ENCODE data around the gene ALKBH8. TPM values are rescaled to one million over a fixed set of nuclear protein-coding genes. Genes with fewer than 3 reads are reported as not detected.

Gene ALKBH8
- total and polyA plus RNA-seq, 4 donors: 2.5 to 10.9 (median 5.1) TPM

DNA sequence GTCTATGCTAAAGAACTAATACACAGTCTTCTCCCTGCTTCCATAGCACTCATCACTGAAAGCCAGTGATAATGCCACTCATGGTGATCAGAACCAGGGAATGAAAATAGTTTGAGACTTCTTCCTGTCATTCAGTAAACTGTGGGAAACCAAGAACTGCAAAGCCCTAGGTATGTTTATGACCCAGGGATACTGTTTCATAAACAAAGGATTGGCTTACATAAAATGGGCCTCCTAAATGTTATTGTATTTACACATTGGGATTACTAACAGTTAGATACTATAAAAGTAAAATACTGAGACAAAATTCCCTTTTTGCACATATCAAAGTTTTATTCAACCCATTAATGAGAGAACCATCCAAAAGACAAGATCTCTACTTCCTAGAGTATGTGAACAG, 86.6 kb downstream of the ALKBH8 start:
- Histone ChIP-seq H3K27ac (ENCODE audit: low read depth in 1 of 2, low read length in 1 of 2) (no peak overlapping the region), H3K36me3 (ENCODE audit: control insufficient read depth in 4 of 4, insufficient read depth in 4 of 4, low read length in 4 of 4) (no peaks in the 10 kb centered on the region), H3K9ac (ENCODE audit: insufficient read depth in 1 of 2, low read length in 2 of 2) (no peak overlapping the region), H3K27me3 (ENCODE audit: control insufficient read depth in 3 of 3, insufficient read depth in 3 of 3, low read length in 2 of 3) (no peaks in the 10 kb centered on the region), H3K4me3 (no peak overlapping the region), H3K9me3 (ENCODE audit: control insufficient read depth in 4 of 4, insufficient read depth in 3 of 4, low read length in 3 of 4) (no peaks in the 10 kb centered on the region), H3K4me1 (ENCODE audit: control insufficient read depth in 5 of 5, insufficient read depth in 5 of 5, low read length in 5 of 5) (no peaks in the 10 kb centered on the region)
- DNase-seq: no peak
- no peak for ATAC-seq (ENCODE audit: insufficient read depth, low FRiP score)
- TF ChIP-seq, protein P1, sequence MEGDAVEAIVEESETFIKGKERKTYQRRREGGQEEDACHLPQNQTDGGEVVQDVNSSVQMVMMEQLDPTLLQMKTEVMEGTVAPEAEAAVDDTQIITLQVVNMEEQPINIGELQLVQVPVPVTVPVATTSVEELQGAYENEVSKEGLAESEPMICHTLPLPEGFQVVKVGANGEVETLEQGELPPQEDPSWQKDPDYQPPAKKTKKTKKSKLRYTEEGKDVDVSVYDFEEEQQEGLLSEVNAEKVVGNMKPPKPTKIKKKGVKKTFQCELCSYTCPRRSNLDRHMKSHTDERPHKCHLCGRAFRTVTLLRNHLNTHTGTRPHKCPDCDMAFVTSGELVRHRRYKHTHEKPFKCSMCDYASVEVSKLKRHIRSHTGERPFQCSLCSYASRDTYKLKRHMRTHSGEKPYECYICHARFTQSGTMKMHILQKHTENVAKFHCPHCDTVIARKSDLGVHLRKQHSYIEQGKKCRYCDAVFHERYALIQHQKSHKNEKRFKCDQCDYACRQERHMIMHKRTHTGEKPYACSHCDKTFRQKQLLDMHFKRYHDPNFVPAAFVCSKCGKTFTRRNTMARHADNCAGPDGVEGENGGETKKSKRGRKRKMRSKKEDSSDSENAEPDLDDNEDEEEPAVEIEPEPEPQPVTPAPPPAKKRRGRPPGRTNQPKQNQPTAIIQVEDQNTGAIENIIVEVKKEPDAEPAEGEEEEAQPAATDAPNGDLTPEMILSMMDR (IDR thresholded peaks at IDR 0.05; ENCODE audit: control extremely low read depth, extremely low read depth): no peak

DNA sequence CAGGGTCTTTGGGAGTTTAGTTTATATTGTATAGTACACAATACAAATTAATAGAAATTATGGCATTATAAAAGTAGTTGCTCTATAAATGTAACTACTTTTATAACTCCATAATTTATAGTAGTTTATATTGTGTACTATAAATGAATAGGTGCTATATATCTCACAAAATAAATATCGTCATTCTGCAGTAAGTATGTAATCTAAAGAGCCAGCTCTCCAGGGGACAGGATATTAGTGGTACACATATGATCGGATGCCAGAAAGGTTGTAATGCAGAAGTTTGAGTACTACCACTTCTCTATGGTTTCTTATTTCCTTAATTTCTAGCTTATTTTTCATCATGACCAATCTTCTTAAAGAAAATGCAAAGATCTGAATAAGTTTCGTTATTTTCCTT, 87.7 kb downstream of the ALKBH8 start:
- DNase-seq (no peak), ATAC-seq (ENCODE audit: insufficient read depth, low FRiP score) (no peak)
- 79 to 82% methylated on average over 3 of the region's 3 CpGs for WGBS, 2 donors
- Histone ChIP-seq H3K36me3 (ENCODE audit: control insufficient read depth in 4 of 4, insufficient read depth in 4 of 4, low read length in 4 of 4) (no peaks in the 10 kb centered on the region), H3K4me3 (no peak overlapping the region), H3K27ac (ENCODE audit: low read depth in 1 of 2, low read length in 1 of 2) (no peak overlapping the region), H3K27me3 (ENCODE audit: control insufficient read depth in 3 of 3, insufficient read depth in 3 of 3, low read length in 2 of 3) (no peaks in the 10 kb centered on the region), H3K9me3 (ENCODE audit: control insufficient read depth in 4 of 4, insufficient read depth in 3 of 4, low read length in 3 of 4) (no peaks in the 10 kb centered on the region), H3K9ac (ENCODE audit: insufficient read depth in 1 of 2, low read length in 2 of 2) (no peak overlapping the region), H3K4me1 (ENCODE audit: control insufficient read depth in 5 of 5, insufficient read depth in 5 of 5, low read length in 5 of 5) (no peaks in the 10 kb centered on the region)
- TF ChIP-seq, protein P1 (IDR thresholded peaks at IDR 0.05; ENCODE audit: control extremely low read depth, extremely low read depth): no peak

DNA sequence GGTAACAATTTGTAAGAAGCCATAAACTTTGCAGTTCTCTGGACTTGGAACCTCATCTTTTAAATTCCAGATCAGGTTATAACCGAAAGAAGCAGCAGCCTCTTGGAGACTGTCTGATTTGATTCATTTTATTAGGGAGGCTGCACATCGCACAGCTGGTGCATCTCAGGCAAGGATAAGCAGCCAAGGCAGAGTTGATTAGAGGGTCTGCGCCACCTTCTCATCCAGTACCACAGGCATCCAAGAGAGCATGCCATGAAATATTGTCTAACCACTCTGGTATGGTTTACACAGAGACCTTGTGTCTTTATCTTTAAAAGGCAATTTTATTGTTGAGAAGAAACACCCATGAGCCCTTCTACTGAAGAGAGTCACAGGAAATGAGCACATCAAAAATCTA, 91.7 kb downstream of the ALKBH8 start:
- WGBS, 2 donors: 86 to 92% methylated on average over 3 of the region's 3 CpGs
- H3K4me1 ChIP-seq (ENCODE audit: control insufficient read depth in 5 of 5, insufficient read depth in 5 of 5, low read length in 5 of 5): no peaks in the 10 kb centered on the region
- DNase-seq (no peak), ATAC-seq (ENCODE audit: insufficient read depth, low FRiP score) (no peak)
- no peaks in the 10 kb centered on the region for H3K36me3 ChIP-seq (ENCODE audit: control insufficient read depth in 4 of 4, insufficient read depth in 4 of 4, low read length in 4 of 4)
- no peak overlapping the region for H3K27ac ChIP-seq (ENCODE audit: low read depth in 1 of 2, low read length in 1 of 2)
- no peaks in the 10 kb centered on the region for H3K27me3 ChIP-seq (ENCODE audit: control insufficient read depth in 3 of 3, insufficient read depth in 3 of 3, low read length in 2 of 3)
- H3K9ac ChIP-seq (ENCODE audit: insufficient read depth in 1 of 2, low read length in 2 of 2): no peak overlapping the region
- TF ChIP-seq, protein P1 (IDR thresholded peaks at IDR 0.05; ENCODE audit: control extremely low read depth, extremely low read depth): no peak
- H3K9me3 ChIP-seq (ENCODE audit: control insufficient read depth in 4 of 4, insufficient read depth in 3 of 4, low read length in 3 of 4): no peaks in the 10 kb centered on the region
- H3K4me3 ChIP-seq: no peak overlapping the region

DNA sequence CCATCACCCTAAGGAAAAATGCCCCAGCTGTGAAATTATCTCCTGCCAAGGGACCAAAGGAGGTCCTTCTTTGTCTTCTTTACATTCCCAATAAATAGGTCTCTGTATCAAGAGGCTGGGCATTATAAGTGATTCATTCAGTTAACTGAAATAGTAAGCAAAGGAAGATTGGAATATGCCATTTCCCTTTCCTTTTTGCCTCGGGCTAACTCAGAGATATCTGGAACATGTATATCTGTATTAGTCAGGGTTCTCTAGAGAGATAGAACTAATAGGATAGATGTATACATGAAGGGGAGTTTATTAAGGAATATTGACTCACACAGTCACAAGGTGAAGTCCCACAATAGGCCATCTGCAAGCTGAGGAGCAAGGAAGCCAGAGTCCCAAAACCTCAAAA, 92.6 kb downstream of the ALKBH8 start:
- ATAC-seq (ENCODE audit: insufficient read depth, low FRiP score) (no peak), DNase-seq (no peak)
- no peak overlapping the region for H3K27ac ChIP-seq (ENCODE audit: low read depth in 1 of 2, low read length in 1 of 2)
- H3K4me3 ChIP-seq: no peak overlapping the region
- WGBS, 2 donors: 33 to 68% methylated on average over 1 of the region's 1 CpG
- no peaks in the 10 kb centered on the region for H3K27me3 ChIP-seq (ENCODE audit: control insufficient read depth in 3 of 3, insufficient read depth in 3 of 3, low read length in 2 of 3)
- H3K4me1 ChIP-seq (ENCODE audit: control insufficient read depth in 5 of 5, insufficient read depth in 5 of 5, low read length in 5 of 5): no peaks in the 10 kb centered on the region
- H3K9me3 ChIP-seq (ENCODE audit: control insufficient read depth in 4 of 4, insufficient read depth in 3 of 4, low read length in 3 of 4): no peaks in the 10 kb centered on the region
- TF ChIP-seq, protein P1 (IDR thresholded peaks at IDR 0.05; ENCODE audit: control extremely low read depth, extremely low read depth): no peak
- no peaks in the 10 kb centered on the region for H3K36me3 ChIP-seq (ENCODE audit: control insufficient read depth in 4 of 4, insufficient read depth in 4 of 4, low read length in 4 of 4)
- no peak overlapping the region for H3K9ac ChIP-seq (ENCODE audit: insufficient read depth in 1 of 2, low read length in 2 of 2)
